Endothelial cell of umbilical vein (primary cell): ENCODE measurements around the gene ZDHHC22. TPM values are rescaled to one million over a fixed set of nuclear protein-coding genes. Genes with fewer than 3 reads are reported as not detected.
"Not testable (repeated sequence)": the region's sequence is repeated elsewhere in the genome, so short reads cannot be mapped to it uniquely, and the experiment has no call there.

Source experiments
- BruUV-seq: library from RNA; stranded (reverse); fragments of 400-500 nt; replicated peaks from 2 replicates; lab custom pipeline; 2021; lab: Mats Ljungman, UMichigan
- CTCF ChIA-PET: fragments of 300-600, 350-600 bp; sonication (Branson Sonifier 250); formaldehyde crosslinking; loops from one replicate; lab custom pipeline; 2021; ENCODE audit warnings: antibody characterized with exemption, inconsistent platforms; lab: Charles Lee
- POLR2A ChIA-PET: fragments of 300-600, 350-600 bp; sonication (Branson Sonifier 250); formaldehyde crosslinking; loops from one replicate; lab custom pipeline; 2021; ENCODE audit warnings: antibody characterized with exemption, inconsistent platforms; lab: Charles Lee
- DNase-seq: peaks from one replicate; pipeline ENCODE4 v3.0.0-alpha.2; 2011; ENCODE audit warnings: low read depth, low spot score
- FAIRE-seq: peaks from 2 replicates; lab custom pipeline; 2011; peaks lifted over from hg19 to GRCh38; lab: Jason Lieb, UNC
- H2AFZ ChIP-seq: 2 replicates; pipeline ENCODE4 v1.6.0; 2012; ENCODE audit warnings: low read depth, low read length, control low read depth, inconsistent platforms
- H3K27ac ChIP-seq: 2 replicates; pipeline ENCODE4 v1.5.1; 2011; ENCODE audit warnings: low read depth, mild to moderate bottlenecking, control low read depth, low read length, moderate library complexity; ENCODE audit not compliant: insufficient read depth
- H3K27me3 ChIP-seq, 2 experiments: 2 replicates each; pipeline versions ENCODE4 v1.6.0 to v1.6.1; 2011; ENCODE audit warnings: low read length in 2 of 2, mixed read lengths in 1 of 2; ENCODE audit not compliant: control insufficient read depth in 2 of 2, insufficient read depth in 2 of 2
- H3K36me3 ChIP-seq, 2 experiments: 2 replicates in 1 of 2; 3 replicates in 1 of 2; pipeline ENCODE4 v1.5.1; 2011; ENCODE audit warnings: low read length in 2 of 2, mild to moderate bottlenecking in 1 of 2, moderate library complexity in 1 of 2; ENCODE audit not compliant: control insufficient read depth in 2 of 2, insufficient read depth in 2 of 2; ENCODE audit errors: extremely low read depth in 1 of 2
- H3K4me1 ChIP-seq: 3 replicates; pipeline ENCODE4 v1.5.1; 2011; ENCODE audit warnings: mild to moderate bottlenecking, low read length; ENCODE audit not compliant: control insufficient read depth, insufficient read depth; ENCODE audit errors: extremely low read depth
- H3K4me2 ChIP-seq: 2 replicates; pipeline ENCODE4 v1.6.1; 2011; ENCODE audit warnings: low read length, control low read depth, mixed read lengths; ENCODE audit not compliant: insufficient read depth
- H3K4me3 ChIP-seq, 3 experiments: fragments of 200-600 bp in 1 of 3; sonication (generic), shearing (Covaris generic) in 1 of 3; replicated peaks in 1 of 3; 2 replicates each; pipeline ENCODE4 v1.5.1; 2011 to 2016; ENCODE audit warnings: control low read depth in 3 of 3, low read length in 3 of 3, mild to moderate bottlenecking in 2 of 3, inconsistent platforms in 1 of 3, low read depth in 1 of 3, moderate library complexity in 1 of 3; ENCODE audit not compliant: insufficient read depth in 1 of 3
- H3K79me2 ChIP-seq: 2 replicates; pipeline ENCODE4 v1.6.0; 2012; ENCODE audit warnings: low read length, inconsistent platforms; ENCODE audit not compliant: control insufficient read depth, insufficient read depth
- H3K9ac ChIP-seq: replicated peaks from 2 replicates; pipeline ENCODE3; 2011; ENCODE audit warnings: low read length, control low read depth; ENCODE audit not compliant: insufficient read depth; ENCODE audit errors: extremely low read depth
- H3K9me1 ChIP-seq: replicated peaks from 3 replicates; pipeline ENCODE4 v1.6.0; 2011; ENCODE audit warnings: mild to moderate bottlenecking, low read length; ENCODE audit not compliant: control insufficient read depth, insufficient read depth; ENCODE audit errors: extremely low read depth
- H3K9me3 ChIP-seq: replicated peaks from 2 replicates; pipeline ENCODE4 v1.5.1; 2012; ENCODE audit warnings: low read length, inconsistent platforms; ENCODE audit not compliant: control insufficient read depth, insufficient read depth
- H4K20me1 ChIP-seq: replicated peaks from 2 replicates; pipeline ENCODE3; 2011; ENCODE audit warnings: mild to moderate bottlenecking, low read length; ENCODE audit not compliant: control insufficient read depth, insufficient read depth; ENCODE audit errors: extremely low read depth
- CTCF ChIP-seq, 2 donors: IDR thresholded peaks; 1 replicate in 1 of 2; 2 replicates in 1 of 2; pipeline ENCODE4 v1.5.1; 2011; ENCODE audit warnings: low read length in 2 of 2, mild to moderate bottlenecking in 2 of 2, moderate library complexity in 2 of 2, control low read depth in 1 of 2, inconsistent platforms in 1 of 2, low read depth in 1 of 2; ENCODE audit not compliant: insufficient read depth in 1 of 2; ENCODE audit errors: extremely low read depth in 1 of 2
- FOS ChIP-seq: IDR thresholded peaks from 2 replicates; pipeline ENCODE4 v1.6.1; 2011; ENCODE audit warnings: mild to moderate bottlenecking, low read length, moderate library complexity, borderline replicate concordance; ENCODE audit not compliant: insufficient read depth
- GATA2 ChIP-seq: IDR thresholded peaks from 2 replicates; pipeline ENCODE4 v1.7.0; 2011; ENCODE audit warnings: low read depth, mild to moderate bottlenecking, moderate library complexity, mixed read lengths, low read length; ENCODE audit not compliant: insufficient read length, insufficient read depth
- JUN ChIP-seq: IDR thresholded peaks from 2 replicates; pipeline ENCODE4 v1.6.1; 2011; ENCODE audit warnings: borderline replicate concordance, low read depth; ENCODE audit not compliant: insufficient read length, insufficient read depth
- MAX ChIP-seq: IDR thresholded peaks from 2 replicates; pipeline ENCODE4 v1.6.1; 2011; ENCODE audit not compliant: insufficient read depth, insufficient read length
- POLR2A ChIP-seq: IDR thresholded peaks from 2 replicates; pipeline ENCODE4 v1.6.1; 2012; ENCODE audit warnings: low read depth, mild to moderate bottlenecking, control low read depth, low read length
- dilution Hi-C: fragments of 300-500 bp; cut with MboI; formaldehyde crosslinking; loops from one replicate; pipeline ENCODE4 v1.15.0; 2019; ENCODE audit warnings: low sequenced_read_pairs; ENCODE audit not compliant: extremely low pct_ligation_motif_present
- intact Hi-C: fragments of 100-400 bp; cut with micrococcal nuclease; formaldehyde crosslinking; loops from one replicate; pipeline ENCODE4 v1.10.0; 2022
- polyA plus RNA-seq, 4 experiments: library from polyadenylated mRNA; depleted of rRNA in 3 of 4; stranded (reverse) in 3 of 4; unstranded in 1 of 4; fragments of >200 nt; gene quantifications; 2 replicates each; pipeline versions ENCODE4 v1.2.1 to v1.2.3, GENCODE V29; 2011 to 2012; ENCODE audit warnings: missing spikeins in 1 of 4
- total RNA-seq: library from RNA; stranded (reverse); gene quantifications from 2 replicates; pipeline ENCODE4 v1.2.3, GENCODE V29; 2021

ZDHHC22 gene
- total and polyA plus RNA-seq, 2 donors (not counting 3 experiments of a cell fraction or from before 2014, with no cell fraction given): 0.03 to 0.24 TPM

- DNase-seq (no peak), FAIRE-seq (no peak)
- CTCF ChIA-PET: interaction anchor here (1.8 kb wide), 1 partner anchor 140 kb away, joined by 3 read pairs; no protein-coding TSS in a partner anchor
- Histone ChIP-seq H3K4me3 (no peak overlapping the region), H3K4me1 (no peaks in the 10 kb centered on the region), H3K9me1 (no peaks in the 10 kb centered on the region), H3K27ac (no peak overlapping the region), H4K20me1 (no peaks in the 10 kb centered on the region), H3K9ac (no peak overlapping the region), H3K27me3 (no peaks in the 10 kb centered on the region), H3K4me2 (no peak overlapping the region), H2AFZ (no peak overlapping the region), H3K36me3 (no peaks in the 10 kb centered on the region), H3K79me2 (no peaks in the 10 kb centered on the region), H3K9me3 (no peaks in the 10 kb centered on the region)
- TF ChIP-seq CTCF (IDR thresholded peaks at IDR 0.05; ENCODE audit: extremely low read depth in 1 of 2, insufficient read depth in 1 of 2, low read depth in 1 of 2, low read length in 2 of 2) (no peak), FOS (no peak), MAX (no peak), POLR2A (no peak), GATA2 (no peak), JUN (no peak)
- POLR2A ChIA-PET: no interaction called here
- intact Hi-C loops: no loop called here
- no TSS peak for BruUV-seq
- dilution Hi-C loops: no loop called here
These were observed 34.3 kb upstream of the ZDHHC22 start for GRCh38 chr14:77175843-77176242.

- H3K4me3 ChIP-seq, H3K9ac ChIP-seq, H3K79me2 ChIP-seq, H3K27me3 ChIP-seq, H2AFZ ChIP-seq, H3K4me1 ChIP-seq, dilution Hi-C loops, H4K20me1 ChIP-seq, H3K4me2 ChIP-seq, intact Hi-C loops, BruUV-seq, H3K36me3 ChIP-seq, H3K9me1 ChIP-seq, H3K27ac ChIP-seq, H3K9me3 ChIP-seq, POLR2A ChIA-PET: not testable (repeated sequence)
- peak; percentile 15 for FAIRE-seq
- peak; percentile 25 for DNase-seq
- CTCF ChIA-PET: interaction anchor here (1.2 kb wide), 1 partner anchor 23 kb away, joined by 4 read pairs; no protein-coding TSS in a partner anchor
These were observed 32.5 kb upstream of the ZDHHC22 start for GRCh38 chr14:77173911-77174617.
